HFF-Myc (cell line): Measurements from ENCODE around the gene VEZF1.

Source experiments
- DNase-seq: peaks from one replicate; pipeline ENCODE4 v3.0.0-alpha.2; 2011; ENCODE audit warnings: low read depth; ENCODE audit errors: extremely low read depth
- H3K4me3 ChIP-seq: replicated peaks from 2 replicates; pipeline ENCODE4 v1.5.1; 2011; ENCODE audit warnings: low read depth, mild to moderate bottlenecking, control low read depth, low read length
- CTCF ChIP-seq: IDR thresholded peaks from 2 replicates; pipeline ENCODE4 v1.5.1; 2012; ENCODE audit warnings: mild to moderate bottlenecking, low read depth, low read length, control low read depth; ENCODE audit errors: missing control alignments

Gene VEZF1

GRCh38 chr17:58010067-58010799, 22.2 kb upstream of the VEZF1 start:
- no peak for DNase-seq
- no peak overlapping the region for H3K4me3 ChIP-seq
- no peak for TF ChIP-seq CTCF

GRCh38 chr17:58007781-58008706, 20.0 kb upstream of the VEZF1 start:
- no peak for TF ChIP-seq CTCF
- DNase-seq, result no peak

GRCh38 chr17:58006924-58007780, 19.1 kb upstream of the VEZF1 start, which contains the start of gene SRSF1:
SRSF1 (minus strand) TSS chr17:58007246; CDS start chr17:58007137, 109 bp downstream.
- peak; percentile 96 for DNase-seq
- peak within 1 kb of the TSS; percentile 99 for H3K4me3 ChIP-seq
- TF ChIP-seq CTCF, result no peak

More at GRCh38 chr17:58007781-58008706, 20.0 kb upstream of the VEZF1 start:
- peak overlapping the region; percentile 99 for H3K4me3 ChIP-seq

GRCh38 chr17:58006560-58006923, 18.5 kb upstream of the VEZF1 start:
- H3K4me3 ChIP-seq, result peak overlapping the region; percentile 99
- DNase-seq, result no peak
- no peak for TF ChIP-seq CTCF

- TF ChIP-seq CTCF, result no peak
- no peak for DNase-seq
- peak overlapping the region; percentile 99 for H3K4me3 ChIP-seq
These were observed 17.9 kb upstream of the VEZF1 start for GRCh38 chr17:58005728-58006559.
